Myocyte (in vitro differentiated cells): Measurements from ENCODE around the gene LRRC58. TPM values are rescaled to one million over a fixed set of nuclear protein-coding genes. Genes with fewer than 3 reads are reported as not detected.
"Not testable (repeated sequence)": the region's sequence is repeated elsewhere in the genome, so short reads cannot be mapped to it uniquely, and the experiment has no call there.

Experiments
- DNase-seq: peaks from one replicate; pipeline ENCODE4 v3.0.0-alpha.2; 2012; ENCODE audit warnings: low read depth
- polyA plus RNA-seq: library from polyadenylated mRNA; unstranded; fragments of >200 nt; gene quantifications from one replicate; pipeline ENCODE4 v1.2.1, GENCODE V29; 2012; ENCODE audit warnings: missing spikeins
- total RNA-seq: library from RNA; depleted of rRNA; stranded (reverse); fragments of >200 nt; gene quantifications from 2 replicates; pipeline ENCODE4 v1.2.3, GENCODE V29; 2014

The LRRC58 gene
- 23.6 and 23.9 TPM in 2 replicates for total RNA-seq
- 5.1 TPM for polyA plus RNA-seq

DNA sequence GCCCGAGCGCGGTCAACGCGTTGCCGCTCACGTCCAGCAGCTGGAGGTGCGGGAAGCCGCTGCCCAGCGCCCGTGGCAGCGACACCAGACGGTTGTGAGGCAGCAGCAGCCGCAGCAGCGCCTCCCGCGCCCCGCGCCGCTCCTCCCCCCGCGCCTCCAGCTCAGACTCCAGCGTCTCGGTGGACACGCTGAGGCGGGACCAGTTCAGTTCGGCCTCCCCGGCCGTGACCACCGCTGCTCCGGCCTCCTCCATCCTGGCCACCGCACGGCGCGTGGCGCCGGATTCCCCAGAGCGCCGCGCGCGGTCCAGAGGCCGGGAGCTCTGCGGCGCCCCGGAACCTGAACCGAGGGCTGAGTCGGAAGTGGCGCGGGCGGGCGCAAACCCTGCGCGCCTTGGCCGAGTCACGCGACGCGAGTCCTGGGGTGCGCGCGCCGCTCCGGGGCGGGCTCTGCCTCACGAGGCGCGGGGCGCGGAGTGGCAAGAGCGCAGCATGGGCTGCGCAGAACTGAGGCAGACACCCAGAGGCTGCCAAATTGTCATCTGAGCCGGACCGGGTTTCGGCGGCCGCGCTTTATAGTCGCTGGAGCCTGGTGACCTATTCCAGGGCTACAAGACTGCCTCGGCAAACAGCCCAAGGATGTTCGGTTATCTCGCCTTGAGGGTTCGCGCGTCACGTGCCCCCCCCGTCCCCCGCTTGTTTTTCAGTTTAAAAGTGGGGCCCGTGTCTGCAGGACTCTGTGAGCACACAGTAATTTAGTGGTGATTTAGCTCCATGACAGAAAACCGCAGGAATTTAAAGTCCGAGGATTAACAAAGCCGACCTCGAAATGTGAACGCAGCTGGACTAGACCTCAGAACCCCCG, at the start of gene LRRC58:
Gene LRRC58 (minus strand): TSS at position 364 of the 864 bp plus-strand sequence. CDS start 111 bp downstream, at position 253.
- DNase-seq = peak; percentile 98

DNA sequence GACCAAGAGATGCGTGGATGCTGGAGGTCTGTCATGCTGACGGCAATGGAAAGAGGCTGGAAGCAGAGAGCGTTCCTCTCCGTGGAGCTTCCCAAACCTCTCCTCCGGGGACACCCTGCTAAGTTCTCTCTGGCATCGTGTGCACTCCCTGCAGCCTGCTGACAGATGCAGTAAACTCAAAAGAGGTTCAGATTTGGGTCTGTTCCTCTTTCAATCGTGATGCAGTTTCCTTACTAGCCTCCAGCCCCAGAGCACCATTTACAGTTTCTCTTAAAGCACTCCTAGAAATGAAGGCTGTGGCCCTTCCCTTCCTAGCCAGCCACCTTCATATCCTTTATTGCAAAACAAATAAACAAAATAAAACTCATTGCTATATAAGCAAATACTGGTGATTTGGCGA, 47.3 kb upstream of the LRRC58 start:
- no peak for DNase-seq

DNA sequence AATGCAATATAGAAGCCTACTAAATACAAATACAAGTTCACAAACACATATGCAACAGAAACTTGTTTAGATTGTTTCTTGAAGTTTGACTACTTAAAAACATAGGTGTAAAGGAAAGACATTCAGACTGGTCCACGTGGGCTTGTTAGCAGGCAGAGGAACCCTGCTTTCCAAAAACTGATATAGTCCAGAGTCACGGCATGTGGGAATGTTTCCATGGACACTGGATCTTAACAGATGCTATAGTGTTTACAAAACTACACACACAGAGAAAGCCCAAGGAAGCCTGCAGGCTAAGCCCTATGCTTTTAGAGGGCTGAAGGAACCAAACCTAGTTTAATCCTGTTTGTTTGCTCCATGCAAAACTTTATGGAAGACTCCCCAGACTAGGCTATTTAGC, 45.2 kb upstream of the LRRC58 start:
- DNase-seq = no peak

DNA sequence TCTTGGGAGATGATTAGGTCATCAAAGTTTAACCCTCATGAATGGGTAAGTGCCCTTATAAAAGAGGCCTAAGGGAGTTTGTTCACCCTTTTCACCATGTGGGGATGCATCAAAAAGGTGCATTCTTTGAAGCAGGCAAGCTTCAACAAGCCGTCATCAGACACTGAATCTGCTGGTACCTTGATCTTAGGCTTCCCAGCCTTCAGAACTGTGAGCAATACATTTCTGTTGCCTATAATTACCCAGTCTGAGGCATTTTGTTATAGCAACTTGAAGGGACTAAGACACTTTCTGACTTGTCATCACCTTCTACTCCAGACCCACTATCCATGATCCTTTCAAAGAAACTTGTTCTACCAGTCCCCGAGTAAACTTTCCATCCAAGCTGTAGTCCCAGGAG, 44.6 kb upstream of the LRRC58 start:
- DNase-seq = no peak

DNA sequence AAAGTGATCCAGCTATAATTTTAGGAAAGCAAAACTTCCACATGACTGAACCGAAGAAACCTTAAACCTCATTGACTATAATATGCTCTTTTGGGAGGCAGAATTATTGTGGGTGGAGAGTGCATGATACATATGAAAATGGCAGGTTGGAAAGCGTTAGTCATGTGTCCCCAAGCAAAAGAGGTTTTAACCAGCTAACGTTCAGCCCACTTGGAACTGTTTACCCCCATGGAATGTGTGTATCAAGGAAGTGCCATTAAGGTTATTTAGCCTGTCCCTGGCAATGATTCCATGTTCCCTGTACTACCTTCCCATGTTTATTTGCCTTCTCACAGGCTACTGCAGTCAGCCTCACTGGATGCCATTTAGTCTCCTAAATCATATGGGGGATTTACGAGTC, 44.1 kb upstream of the LRRC58 start:
- DNase-seq = no peak

DNA sequence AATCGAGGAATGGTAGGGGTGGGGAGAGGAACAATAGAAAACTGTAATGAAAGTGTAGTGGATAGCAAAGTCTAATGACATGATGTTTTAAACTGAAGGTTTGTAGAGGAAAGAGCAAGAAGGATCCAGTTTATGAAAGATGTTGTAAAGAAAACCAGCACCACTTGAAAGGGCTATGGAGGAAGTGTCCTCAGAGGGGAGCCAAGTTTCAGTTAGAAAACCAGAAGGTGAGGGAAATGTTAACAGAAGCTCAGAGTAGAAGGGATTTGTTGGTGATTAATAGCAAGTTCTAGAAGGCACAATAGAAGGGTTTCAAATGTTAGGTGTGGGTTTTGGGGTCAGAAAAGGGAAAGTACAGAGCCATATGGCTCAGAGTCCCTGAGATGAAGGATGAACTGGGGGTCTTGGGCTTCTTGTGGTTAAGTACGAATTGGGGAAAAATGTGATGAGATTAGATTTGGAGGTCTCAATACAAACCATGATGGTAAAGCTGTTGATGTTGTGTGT, 33.8 kb upstream of the LRRC58 start:
- no peak for DNase-seq

DNA sequence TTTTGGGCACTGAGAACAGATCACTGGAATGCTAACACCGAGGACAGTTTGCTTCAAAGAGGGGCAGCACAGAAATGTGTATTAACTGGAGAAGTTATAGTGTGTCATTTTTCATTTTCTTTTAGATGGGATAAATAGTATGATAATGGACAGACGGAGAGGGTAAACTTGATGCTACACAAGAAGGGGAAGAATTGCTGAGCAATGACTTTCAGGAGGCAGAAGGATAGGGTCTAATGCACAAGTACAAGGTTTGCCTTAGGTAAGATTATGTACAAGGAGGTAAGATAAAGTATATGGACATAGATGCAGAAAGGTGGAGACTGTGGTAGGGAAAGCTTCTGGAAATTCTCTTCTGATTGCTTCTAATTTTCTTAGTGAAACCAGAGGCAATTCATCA, 32.3 kb upstream of the LRRC58 start:
- no peak for DNase-seq

DNA sequence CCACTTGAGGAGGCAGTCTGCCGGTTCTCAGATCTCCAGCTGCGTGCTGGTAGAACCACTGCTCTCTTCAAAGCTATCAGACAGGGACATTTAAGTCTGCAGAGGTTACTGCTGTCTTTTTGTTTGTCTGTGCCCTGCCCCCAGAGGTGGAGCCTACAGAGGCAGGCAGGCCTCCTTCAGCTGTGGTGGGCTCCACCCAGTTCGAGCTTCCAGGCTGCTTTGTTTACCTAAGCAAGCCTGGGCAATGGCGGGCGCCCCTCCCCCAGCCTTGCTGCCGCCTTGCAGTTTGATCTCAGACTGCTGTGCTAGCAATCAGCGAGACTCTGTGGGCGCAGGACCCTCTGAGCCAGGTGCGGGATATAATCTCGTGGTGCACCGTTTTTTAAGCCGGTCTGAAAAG, 28.8 kb upstream of the LRRC58 start:
- not testable (repeated sequence) for DNase-seq

DNA sequence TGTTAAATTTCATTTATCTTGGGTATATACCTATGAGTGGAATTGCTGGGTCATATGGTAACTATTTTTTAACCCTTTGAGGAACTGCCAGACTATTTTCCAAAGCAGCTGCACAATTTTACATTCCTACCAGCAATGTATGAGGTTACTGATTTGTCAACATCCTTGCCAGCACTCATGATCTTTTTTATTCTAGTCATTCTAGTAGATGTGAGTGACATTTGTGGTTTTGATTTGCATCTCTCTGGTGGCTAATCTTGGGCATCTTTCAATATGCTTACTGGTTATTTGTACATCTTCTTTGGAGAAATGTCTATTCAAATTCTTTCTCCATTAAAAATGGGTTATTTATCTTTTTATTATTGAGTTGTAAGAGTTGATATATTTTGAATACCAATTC, 21.3 kb upstream of the LRRC58 start:
- no peak for DNase-seq

DNA sequence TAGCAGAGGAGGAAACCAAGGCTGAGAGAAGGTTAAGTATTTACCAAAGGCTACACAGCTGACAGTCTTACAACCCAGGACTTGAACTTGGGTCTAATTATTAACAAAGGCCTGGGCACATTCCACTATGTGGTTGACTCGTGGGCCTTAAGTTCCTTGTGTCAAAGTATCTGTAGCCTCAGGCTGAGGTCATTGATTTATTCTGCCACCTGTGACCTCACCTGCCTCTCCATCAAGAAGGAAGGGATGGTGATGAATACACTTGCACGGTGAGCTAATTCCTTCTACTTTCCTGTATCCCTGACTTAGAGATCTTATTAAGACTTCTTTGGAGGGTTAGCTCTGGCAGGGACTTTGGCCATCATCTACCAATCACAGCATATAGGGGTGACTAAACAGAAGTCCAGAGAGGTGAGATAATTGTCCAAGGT, 19.9 kb upstream of the LRRC58 start:
- no peak for DNase-seq

DNA sequence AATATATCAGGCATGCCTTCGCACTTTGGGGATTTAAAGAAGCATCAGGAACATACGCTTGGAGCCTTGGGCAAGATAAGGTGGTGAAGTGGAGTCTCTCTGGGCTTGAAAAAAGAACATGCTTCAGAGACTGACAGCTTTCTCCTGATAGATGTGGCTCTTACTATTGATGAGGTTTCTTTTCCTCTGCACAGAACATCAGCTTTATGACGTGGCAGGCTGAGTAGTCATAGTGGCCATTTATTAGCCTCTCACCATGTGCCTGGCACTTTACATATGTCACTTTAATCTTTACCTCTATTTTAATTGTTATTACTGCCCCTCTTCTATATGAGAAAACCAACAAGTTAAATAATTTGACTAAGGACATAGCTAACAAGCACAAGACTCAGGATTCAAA, 19.0 kb upstream of the LRRC58 start:
- DNase-seq = no peak

DNA sequence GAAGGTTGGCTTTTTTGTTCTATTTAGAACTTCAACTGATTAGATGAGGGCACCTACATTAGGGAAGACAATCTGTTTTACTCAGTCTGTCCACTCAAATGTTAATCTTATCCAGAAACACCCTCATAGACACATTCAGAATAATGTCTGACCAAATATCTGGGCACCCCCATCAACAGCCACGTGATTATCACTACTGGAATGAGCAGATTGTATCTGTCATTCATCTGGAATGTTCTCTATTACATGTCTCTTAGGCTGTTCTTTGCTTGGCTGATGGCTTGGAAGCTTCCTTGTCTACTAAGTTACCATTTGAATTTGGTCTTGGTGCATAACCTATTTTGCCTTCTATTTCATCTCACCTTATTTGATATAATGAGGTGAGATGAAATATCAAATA, 15.7 kb upstream of the LRRC58 start:
- peak; percentile 43 for DNase-seq

DNA sequence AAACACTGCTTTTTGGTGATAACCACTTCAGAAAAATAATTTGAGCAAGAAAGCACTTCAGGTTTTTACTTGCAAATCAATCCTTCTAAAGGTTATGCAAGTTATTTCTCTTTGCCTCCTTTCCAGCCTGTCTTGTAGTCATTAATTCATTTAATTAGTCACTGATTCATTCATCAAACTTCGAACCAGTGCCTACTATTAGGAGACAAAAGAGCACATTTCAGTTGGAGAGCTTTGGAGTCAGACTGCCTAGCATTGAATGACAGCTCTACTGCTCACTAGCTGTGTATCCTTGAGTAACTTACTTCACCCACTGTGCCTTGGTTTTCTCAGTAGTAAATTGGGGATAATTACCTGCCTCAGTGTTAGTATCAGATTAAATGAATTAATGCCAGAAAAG, 14.9 kb upstream of the LRRC58 start:
- no peak for DNase-seq

DNA sequence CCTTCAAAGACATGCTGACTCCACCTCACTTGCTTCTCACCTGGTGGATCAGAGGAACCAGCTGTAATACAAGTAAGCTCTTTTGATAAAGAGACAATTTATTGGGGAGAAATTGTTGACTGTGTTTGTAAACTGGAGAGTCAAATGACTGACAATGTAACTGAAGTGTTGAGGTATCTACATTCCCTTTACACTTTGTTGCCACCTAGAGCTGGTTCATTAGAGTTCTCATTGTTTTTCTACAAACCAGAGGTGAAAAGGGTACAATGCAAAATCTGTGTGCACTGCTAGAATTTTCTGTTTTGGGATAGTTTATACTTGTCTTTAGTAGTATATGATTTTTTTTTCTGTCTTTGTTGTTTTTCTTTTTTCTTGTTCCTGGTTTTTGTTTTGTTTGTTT, 8.7 kb upstream of the LRRC58 start:
- DNase-seq = no peak

DNA sequence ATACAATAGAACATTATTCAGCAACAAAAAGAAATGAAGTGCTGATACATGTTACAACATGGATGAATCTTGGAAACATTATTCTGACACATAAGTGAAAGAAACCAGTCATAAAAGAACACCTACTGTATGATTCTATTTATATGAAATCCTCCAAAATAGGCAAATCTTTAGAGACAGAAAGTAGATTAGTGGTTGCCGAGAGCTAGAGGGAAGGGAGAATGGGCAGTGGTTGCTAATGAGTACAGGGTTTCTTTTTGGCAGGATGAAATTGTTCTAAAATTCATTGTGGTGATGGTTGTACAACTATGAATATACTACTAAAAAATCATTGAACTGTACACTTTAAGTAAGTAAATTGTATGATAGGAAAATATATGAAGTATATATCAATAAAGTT, 6.3 kb upstream of the LRRC58 start:
- DNase-seq = no peak

DNA sequence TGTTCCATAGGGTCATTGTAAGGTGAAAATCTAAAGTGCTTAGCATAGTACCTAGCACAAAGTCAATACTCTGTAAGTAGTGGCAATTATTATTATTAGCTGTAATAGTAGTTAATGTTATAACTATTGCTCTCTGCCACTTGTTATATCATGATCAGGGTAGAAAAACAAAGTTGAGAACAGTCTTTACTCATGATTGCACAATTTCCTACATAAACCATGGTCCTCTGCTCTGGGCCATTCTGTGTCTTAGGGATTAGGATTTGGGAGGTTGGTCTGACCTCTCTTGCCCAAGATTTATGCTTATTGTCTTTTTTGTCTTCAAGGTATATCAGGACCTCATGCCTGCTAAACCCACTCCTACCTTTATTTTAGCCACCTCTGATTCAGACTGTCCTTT, 4.3 kb upstream of the LRRC58 start:
- DNase-seq = no peak

DNA sequence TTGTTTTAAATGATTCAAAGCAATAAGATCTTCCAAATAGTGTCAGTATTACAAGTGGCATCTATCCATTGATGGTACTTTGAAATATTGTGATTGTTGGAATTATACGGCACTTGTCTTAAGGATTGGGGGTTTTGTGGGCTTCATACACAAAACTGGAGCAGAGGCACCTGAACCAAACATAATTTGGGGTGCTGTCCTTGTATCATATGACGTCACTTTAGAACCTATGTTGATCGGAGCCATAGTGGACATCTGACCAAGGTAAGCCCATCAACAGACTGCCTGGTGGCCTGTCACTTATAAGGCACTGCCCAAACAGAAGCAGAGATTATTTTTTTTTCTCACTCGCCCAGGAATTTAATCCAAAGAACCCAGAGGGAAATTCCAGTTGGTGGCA, 2.9 kb upstream of the LRRC58 start:
- no peak for DNase-seq

DNA sequence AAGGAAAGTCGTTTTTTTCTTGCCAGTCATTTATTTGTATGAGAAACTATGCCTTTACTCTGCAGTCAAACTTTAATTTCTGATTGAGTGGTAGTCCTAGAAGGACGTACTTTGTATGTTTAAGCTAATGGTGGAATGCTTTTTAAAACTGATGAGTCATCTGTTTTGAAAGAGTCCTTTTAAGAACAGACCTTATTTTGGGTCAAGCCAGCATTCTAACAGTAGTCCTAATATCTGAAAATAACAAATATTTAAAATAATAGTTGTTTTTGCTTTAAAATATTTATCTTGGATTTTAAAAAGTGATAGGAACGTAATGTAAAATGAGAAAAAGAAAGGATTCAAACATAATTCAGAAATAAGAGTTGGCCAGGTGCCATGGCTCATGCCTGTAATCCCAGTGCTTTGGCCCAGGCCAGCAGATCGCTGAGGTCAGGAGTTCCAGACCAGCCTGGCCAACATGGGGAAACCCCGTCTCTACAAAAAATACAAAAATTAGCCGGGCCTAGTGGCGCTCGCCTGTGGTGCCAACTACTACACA, 1.3 kb upstream of the LRRC58 start:
- peak; percentile 58 for DNase-seq

DNA sequence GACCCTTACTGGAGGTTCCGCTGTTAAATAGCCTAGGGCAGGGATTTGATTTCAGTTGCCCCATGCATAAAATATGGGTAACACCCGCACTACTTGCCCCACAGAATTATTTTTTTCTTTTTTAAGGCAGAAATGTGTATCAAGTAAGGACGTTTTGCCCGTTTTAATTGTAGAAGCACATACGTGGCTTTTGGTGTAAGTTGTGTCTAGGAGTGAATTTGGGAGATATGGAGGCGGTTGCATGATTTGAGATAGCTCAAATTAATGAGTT, 636 bp upstream of the LRRC58 start:
- DNase-seq = no peak

DNA sequence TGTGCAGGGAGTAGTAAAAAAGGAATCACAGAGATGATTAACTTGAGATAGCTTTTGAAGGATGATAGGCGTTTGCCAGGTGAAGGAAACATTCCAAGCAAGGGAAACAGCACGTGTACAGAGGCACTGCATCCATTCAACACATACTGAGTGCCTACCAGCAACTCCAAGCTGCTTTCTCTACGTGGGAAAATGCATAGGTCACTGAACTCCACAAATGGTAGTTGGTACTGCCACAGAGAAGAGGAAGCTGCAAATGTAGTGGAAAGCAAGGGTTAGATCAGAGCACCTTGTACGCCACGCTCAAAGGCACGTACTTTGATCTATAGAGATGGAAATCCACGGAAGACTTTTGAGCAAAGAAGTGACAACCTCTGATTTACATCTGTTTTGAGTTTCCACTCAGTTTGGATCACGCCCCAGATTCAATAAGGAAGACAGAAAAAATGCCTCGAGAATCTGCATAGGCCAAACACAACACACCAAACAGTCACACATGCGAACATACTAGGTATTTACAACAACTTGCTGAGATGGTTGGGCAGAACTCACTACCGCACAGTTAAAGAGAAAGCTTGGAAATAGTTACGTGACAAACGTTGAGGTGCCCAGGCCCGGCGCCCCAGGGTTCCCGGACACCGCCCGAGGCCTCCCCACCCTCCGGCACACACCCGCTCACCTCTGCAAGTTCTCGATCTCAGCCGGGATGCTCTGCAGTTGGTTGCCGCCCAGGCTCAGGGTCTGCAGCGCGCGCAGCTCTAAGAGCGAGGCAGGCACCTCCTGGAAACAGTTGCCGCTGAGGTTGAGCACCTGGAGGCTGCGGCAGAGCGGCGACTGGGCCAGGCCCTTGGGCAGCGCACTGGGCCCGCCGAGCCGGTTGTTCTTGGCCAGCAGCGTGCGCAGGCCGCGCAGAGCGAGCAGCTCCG, 826 bp downstream of the LRRC58 start:
- DNase-seq = no peak

DNA sequence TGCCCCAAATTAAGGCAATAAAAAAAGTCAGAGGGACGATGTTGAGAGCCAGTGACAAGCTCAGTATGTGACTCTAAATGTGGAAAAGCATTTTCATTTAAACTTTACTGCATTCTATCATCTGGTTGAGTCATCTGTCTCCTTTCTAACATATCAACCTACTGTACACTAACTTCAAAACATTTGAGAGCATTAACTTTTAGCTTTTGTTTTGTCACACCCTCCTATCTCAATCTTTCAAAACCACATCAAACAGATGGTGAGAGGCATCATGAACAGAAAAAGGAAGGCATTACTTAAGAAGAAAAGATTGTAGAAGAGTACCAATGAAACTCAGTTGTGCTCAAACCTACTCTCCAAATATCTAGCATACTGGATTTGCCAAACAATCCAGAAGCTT, 4.8 kb downstream of the LRRC58 start:
- peak; percentile 77 for DNase-seq
